ENCODE measurements around the gene BRAP. TPM values are rescaled to one million over a fixed set of nuclear protein-coding genes. Genes with fewer than 3 reads are reported as not detected.
"Not testable (repeated sequence)": the region's sequence is repeated elsewhere in the genome, so short reads cannot be mapped to it uniquely, and the experiment has no call there.

BRAP gene
- total RNA-seq, 4 donors from 2014 or later = 15.8 to 21.8 (median 19.3) TPM

DNA sequence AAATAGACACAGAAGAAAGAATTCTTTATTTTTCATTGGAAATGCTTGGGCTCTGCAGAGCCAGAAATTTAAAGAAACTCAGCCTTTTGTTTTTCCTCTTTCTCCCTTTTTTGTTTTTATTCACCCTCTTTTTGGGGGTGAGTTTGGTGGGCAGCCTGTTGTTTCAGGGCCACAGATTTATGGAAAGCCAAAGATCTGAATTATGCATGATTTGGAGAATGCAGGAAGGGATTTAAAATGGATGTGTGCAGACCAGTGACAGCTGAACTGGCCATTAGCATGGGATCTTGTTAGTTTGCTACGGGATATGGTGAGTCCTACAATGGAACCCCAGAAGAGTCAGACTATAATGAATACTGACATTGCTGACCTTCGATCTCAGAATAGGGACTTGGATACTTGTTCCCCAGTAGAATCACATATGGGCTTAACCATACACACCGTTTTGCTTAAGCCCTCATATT is 79.0 kb downstream of the BRAP start:
- no peak overlapping the region for H3K27ac ChIP-seq
- H3K27me3 ChIP-seq = no peaks in the 10 kb centered on the region
- no peak overlapping the region for H3K4me3 ChIP-seq
- WGBS = 77% methylated on average over 3 of the region's 3 CpGs
- no peaks in the 10 kb centered on the region for H3K4me1 ChIP-seq
- no peaks in the 10 kb centered on the region for H3K36me3 ChIP-seq
- DNase-seq (ENCODE audit: low spot score in 2 of 2) = no peak
- no peaks in the 10 kb centered on the region for H3K9me3 ChIP-seq
- TF ChIP-seq POLR2A (IDR thresholded peaks at IDR 0.05) (no peak), CTCF (IDR thresholded peaks at IDR 0.05) (no peak), EP300 (IDR thresholded peaks at IDR 0.05) (no peak), POLR2AphosphoS5 (IDR thresholded peaks at IDR 0.05) (no peak)

- no peaks in the 10 kb centered on the region for H3K4me1 ChIP-seq
- no peak overlapping the region for H3K4me3 ChIP-seq
- H3K36me3 ChIP-seq = no peaks in the 10 kb centered on the region
- no peaks in the 10 kb centered on the region for H3K27me3 ChIP-seq
- WGBS = 76% methylated on average over 7 of the region's 7 CpGs
- H3K9me3 ChIP-seq = no peaks in the 10 kb centered on the region
- DNase-seq (ENCODE audit: low spot score in 2 of 2) = no peak
- TF ChIP-seq EP300 (IDR thresholded peaks at IDR 0.05) (no peak), POLR2A (IDR thresholded peaks at IDR 0.05) (no peak), CTCF (IDR thresholded peaks at IDR 0.05) (no peak), POLR2AphosphoS5 (IDR thresholded peaks at IDR 0.05) (no peak)
- H3K27ac ChIP-seq = no peak overlapping the region
These were observed 79.6 kb downstream of the BRAP start for GRCh38 chr12:111605911-111606766.

DNA sequence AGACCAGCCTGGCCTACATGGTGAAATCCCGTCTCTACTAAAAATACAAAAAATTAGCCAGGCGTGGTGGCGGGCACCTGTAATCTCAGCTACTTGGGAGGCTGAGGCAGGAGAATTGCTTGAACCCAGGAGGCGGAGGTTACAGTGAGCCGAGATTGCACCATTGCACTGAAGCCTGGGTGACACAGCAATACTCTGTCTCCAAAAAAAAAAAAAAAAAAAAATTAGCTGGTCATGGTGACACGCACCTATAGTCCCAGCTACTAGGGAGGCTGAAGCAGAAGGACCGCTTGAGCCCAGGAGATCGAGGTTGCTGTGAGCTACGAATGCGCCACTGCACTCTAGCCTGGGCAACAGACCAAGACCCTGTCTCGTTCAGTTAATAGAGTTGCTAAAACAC is 82.9 kb downstream of the BRAP start:
- not testable (repeated sequence) for DNase-seq (ENCODE audit: low spot score in 2 of 2); H3K27me3 ChIP-seq; H3K27ac ChIP-seq; H3K4me3 ChIP-seq; H3K36me3 ChIP-seq; H3K9me3 ChIP-seq
- peaks cover 11% of the 10 kb centered on the region for H3K4me1 ChIP-seq
- 94% methylated on average over 11 of the region's 11 CpGs for whole genome bisulfite sequencing

DNA sequence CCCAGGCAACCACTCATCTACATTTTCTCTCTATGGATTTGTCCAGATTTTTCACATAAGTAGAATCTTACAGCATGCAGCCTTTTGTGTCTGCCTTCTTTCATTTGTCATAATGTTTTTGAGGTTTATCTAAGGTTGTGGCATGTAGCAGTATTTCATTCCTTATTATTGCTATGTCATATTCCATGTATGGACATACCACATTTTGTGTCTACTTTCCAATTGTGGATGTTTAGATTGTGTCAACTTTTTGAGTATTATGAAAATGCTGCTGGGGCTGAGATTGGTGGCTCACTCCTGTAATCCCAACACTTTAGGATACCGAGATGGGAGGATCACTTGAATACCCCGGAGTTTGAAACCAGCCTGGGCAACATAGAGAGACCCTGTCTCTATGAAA is 83.4 kb downstream of the BRAP start:
- H3K27me3 ChIP-seq = no peaks in the 10 kb centered on the region
- DNase-seq (ENCODE audit: low spot score in 2 of 2) = no peak
- peaks cover 15% of the 10 kb centered on the region for H3K4me1 ChIP-seq
- no peak overlapping the region for H3K4me3 ChIP-seq
- no peaks in the 10 kb centered on the region for H3K36me3 ChIP-seq
- no peak overlapping the region for H3K27ac ChIP-seq
- H3K9me3 ChIP-seq = no peaks in the 10 kb centered on the region
- TF ChIP-seq EP300 (IDR thresholded peaks at IDR 0.05) (no peak), POLR2A (IDR thresholded peaks at IDR 0.05) (no peak), POLR2AphosphoS5 (IDR thresholded peaks at IDR 0.05) (no peak), CTCF (IDR thresholded peaks at IDR 0.05) (no peak)
- 92% methylated on average over 2 of the region's 2 CpGs for WGBS

- H3K9me3 ChIP-seq; H3K36me3 ChIP-seq; H3K27ac ChIP-seq; H3K27me3 ChIP-seq; H3K4me3 ChIP-seq; DNase-seq (ENCODE audit: low spot score in 2 of 2): not testable (repeated sequence)
- WGBS = 95% methylated on average over 12 of the region's 12 CpGs
- H3K4me1 ChIP-seq = peaks cover 28% of the 10 kb centered on the region
These were observed 84.8 kb downstream of the BRAP start for GRCh38 chr12:111600986-111601385.

- H3K36me3 ChIP-seq = no peaks in the 10 kb centered on the region
- H3K27me3 ChIP-seq = no peaks in the 10 kb centered on the region
- WGBS = 12% methylated on average over 5 of the region's 5 CpGs
- peak overlapping the region; percentile 99 for H3K4me3 ChIP-seq
- TF ChIP-seq CTCF (IDR thresholded peaks at IDR 0.05) (no peak), EP300 (IDR thresholded peaks at IDR 0.05) (no peak), POLR2AphosphoS5 (IDR thresholded peaks at IDR 0.05) (no peak), POLR2A (IDR thresholded peaks at IDR 0.05) (no peak)
- DNase-seq (ENCODE audit: low spot score in 2 of 2) = no peak
- peak overlapping the region; percentile 96 for H3K27ac ChIP-seq
- peaks cover 30% of the 10 kb centered on the region for H3K4me1 ChIP-seq
- no peaks in the 10 kb centered on the region for H3K9me3 ChIP-seq
These were observed 85.5 kb downstream of the BRAP start for GRCh38 chr12:111600205-111600642.
